ENCODE results near the gene NCAM2. TPM values are rescaled to one million over a fixed set of nuclear protein-coding genes. Genes with fewer than 3 reads are reported as not detected.

Gene NCAM2
- total and polyA plus RNA-seq, 2 donors (not counting 1 experiment from before 2014, with no cell fraction given), result 0.13 TPM; not detected in 1

DNA sequence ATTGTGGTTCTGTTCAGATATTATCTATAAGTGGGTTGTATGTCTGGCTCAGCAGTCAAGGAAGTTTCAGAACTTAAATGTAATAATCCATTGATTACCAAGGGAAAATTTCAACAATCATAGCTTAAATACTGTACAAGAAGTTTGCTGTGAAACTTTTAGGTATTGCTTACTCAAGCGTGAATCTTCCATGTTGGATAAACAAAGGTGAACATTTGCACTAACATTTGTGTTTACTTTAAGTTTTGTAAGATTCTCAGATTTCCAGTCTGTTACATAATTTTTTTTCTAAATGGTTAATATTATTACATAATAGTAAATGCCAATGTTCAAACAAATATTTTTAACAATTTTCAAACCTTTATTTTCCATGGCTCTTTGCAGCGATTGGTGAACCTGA is 285.6 kb downstream of the NCAM2 start:
- Histone ChIP-seq H3K4me3 (ENCODE audit: control extremely low read depth in 1 of 5, extremely low read depth in 1 of 5, insufficient read depth in 1 of 5, low read depth in 2 of 5, low read length in 4 of 5) (no peak overlapping the region), H3K36me3 (replicated peaks in 1 of 2; ENCODE audit: control extremely low read depth in 1 of 2, control insufficient read depth in 1 of 2, extremely low read depth in 1 of 2, insufficient read depth in 2 of 2, low read length in 1 of 2) (no peaks in the 10 kb centered on the region), H3K9me3 (ENCODE audit: control extremely low read depth in 1 of 3, control insufficient read depth in 2 of 3, insufficient read depth in 1 of 3, low read length in 2 of 3) (no peaks in the 10 kb centered on the region), H3K4me2 (replicated peaks; ENCODE audit: low read depth, low read length, poor library complexity, severe bottlenecking) (no peak overlapping the region), H3K79me2 (ENCODE audit: control insufficient read depth, insufficient read depth, low read length) (no peaks in the 10 kb centered on the region), H3K4me1 (ENCODE audit: control insufficient read depth in 2 of 2, insufficient read depth in 2 of 2, low read length in 2 of 2) (no peaks in the 10 kb centered on the region), H3K27me3 (replicated peaks in 1 of 4; ENCODE audit: control extremely low read depth in 1 of 4, control insufficient read depth in 3 of 4, insufficient read depth in 4 of 4, low read length in 3 of 4) (no peaks in the 10 kb centered on the region), H2AFZ (ENCODE audit: insufficient read depth, low read depth, low read length, poor library complexity, severe bottlenecking) (no peak overlapping the region), H3K9ac (ENCODE audit: low read length) (no peak overlapping the region), H3K27ac (ENCODE audit: low read length in 2 of 2) (no peak overlapping the region), H4K20me1 (ENCODE audit: control insufficient read depth, insufficient read depth, low read length, poor library complexity, severe bottlenecking) (no peaks in the 10 kb centered on the region)
- H3K4me3 Mint-ChIP-seq, result no peak overlapping the region
- H3K27me3 Mint-ChIP-seq, result no peaks in the 10 kb centered on the region
- TF ChIP-seq EZH2 (IDR thresholded peaks at IDR 0.05; ENCODE audit: borderline replicate concordance, insufficient read depth, low read depth, low read length, poor library complexity, severe bottlenecking), result no peak
- TF ChIP-seq, protein P1, sequence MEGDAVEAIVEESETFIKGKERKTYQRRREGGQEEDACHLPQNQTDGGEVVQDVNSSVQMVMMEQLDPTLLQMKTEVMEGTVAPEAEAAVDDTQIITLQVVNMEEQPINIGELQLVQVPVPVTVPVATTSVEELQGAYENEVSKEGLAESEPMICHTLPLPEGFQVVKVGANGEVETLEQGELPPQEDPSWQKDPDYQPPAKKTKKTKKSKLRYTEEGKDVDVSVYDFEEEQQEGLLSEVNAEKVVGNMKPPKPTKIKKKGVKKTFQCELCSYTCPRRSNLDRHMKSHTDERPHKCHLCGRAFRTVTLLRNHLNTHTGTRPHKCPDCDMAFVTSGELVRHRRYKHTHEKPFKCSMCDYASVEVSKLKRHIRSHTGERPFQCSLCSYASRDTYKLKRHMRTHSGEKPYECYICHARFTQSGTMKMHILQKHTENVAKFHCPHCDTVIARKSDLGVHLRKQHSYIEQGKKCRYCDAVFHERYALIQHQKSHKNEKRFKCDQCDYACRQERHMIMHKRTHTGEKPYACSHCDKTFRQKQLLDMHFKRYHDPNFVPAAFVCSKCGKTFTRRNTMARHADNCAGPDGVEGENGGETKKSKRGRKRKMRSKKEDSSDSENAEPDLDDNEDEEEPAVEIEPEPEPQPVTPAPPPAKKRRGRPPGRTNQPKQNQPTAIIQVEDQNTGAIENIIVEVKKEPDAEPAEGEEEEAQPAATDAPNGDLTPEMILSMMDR (IDR thresholded peaks at IDR 0.05), result no peak
- H3K4me1 Mint-ChIP-seq, result no peaks in the 10 kb centered on the region
- CTCF ChIA-PET, result no interaction called here
- intact Hi-C loops (cut with micrococcal nuclease), result no loop called here
- POLR2A ChIA-PET, result no interaction called here
- no peaks in the 10 kb centered on the region for H3K9me3 Mint-ChIP-seq (ENCODE audit: insufficient read depth)
- DNase-seq (no peak), ATAC-seq (ENCODE audit: low read depth) (no peak)
- no peak overlapping the region for H3K27ac Mint-ChIP-seq
- WGBS (ENCODE audit: insufficient coverage), result no CpG with 5 or more reads among the region's 2 CpGs

DNA sequence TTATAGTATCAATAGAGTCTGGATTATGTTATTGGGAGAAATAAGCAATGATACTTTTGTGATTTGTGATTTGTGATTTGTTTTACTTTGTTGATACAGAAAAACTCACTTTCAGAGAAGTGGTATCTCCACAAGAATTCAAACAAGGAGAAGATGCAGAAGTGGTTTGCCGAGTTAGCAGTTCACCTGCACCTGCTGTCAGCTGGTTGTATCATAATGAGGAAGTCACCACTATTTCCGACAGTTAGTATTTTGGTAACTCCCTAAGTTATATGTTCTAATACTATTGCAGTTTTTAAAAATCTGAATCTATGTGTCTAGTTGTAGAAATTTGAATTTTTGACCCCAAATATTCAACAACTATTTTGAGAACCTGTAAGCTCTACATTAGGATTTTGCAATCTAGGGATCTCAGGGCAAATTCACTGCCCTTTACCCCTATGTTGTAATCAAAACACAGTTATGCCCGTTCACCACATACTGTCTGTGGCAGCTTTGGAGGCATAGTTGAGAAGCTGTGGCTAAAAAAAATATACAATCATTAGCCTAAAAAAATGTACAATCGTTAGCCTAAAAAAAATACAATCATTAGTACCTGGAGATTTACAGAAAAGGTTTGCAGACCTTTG is 288.1 kb downstream of the NCAM2 start:
- intact Hi-C loops (cut with micrococcal nuclease), result no loop called here
- H4K20me1 ChIP-seq (ENCODE audit: control insufficient read depth, insufficient read depth, low read length, poor library complexity, severe bottlenecking), result no peaks in the 10 kb centered on the region
- no CpG with 5 or more reads among the region's 4 CpGs for WGBS (ENCODE audit: insufficient coverage)
- H3K27me3 Mint-ChIP-seq, result no peaks in the 10 kb centered on the region
- H3K4me1 ChIP-seq (ENCODE audit: control insufficient read depth in 2 of 2, insufficient read depth in 2 of 2, low read length in 2 of 2), result no peaks in the 10 kb centered on the region
- no peaks in the 10 kb centered on the region for H3K27me3 ChIP-seq (replicated peaks in 1 of 4; ENCODE audit: control extremely low read depth in 1 of 4, control insufficient read depth in 3 of 4, insufficient read depth in 4 of 4, low read length in 3 of 4)
- POLR2A ChIA-PET, result no interaction called here
- ATAC-seq (ENCODE audit: low read depth), result no peak
- no peaks in the 10 kb centered on the region for H3K36me3 ChIP-seq (replicated peaks in 1 of 2; ENCODE audit: control extremely low read depth in 1 of 2, control insufficient read depth in 1 of 2, extremely low read depth in 1 of 2, insufficient read depth in 2 of 2, low read length in 1 of 2)
- no peak overlapping the region for H3K4me3 ChIP-seq (ENCODE audit: control extremely low read depth in 1 of 5, extremely low read depth in 1 of 5, insufficient read depth in 1 of 5, low read depth in 2 of 5, low read length in 4 of 5)
- no peak for TF ChIP-seq EZH2 (IDR thresholded peaks at IDR 0.05; ENCODE audit: borderline replicate concordance, insufficient read depth, low read depth, low read length, poor library complexity, severe bottlenecking)
- TF ChIP-seq, protein P1 (IDR thresholded peaks at IDR 0.05), result no peak
- no peak overlapping the region for H2AFZ ChIP-seq (ENCODE audit: insufficient read depth, low read depth, low read length, poor library complexity, severe bottlenecking)
- no peaks in the 10 kb centered on the region for H3K79me2 ChIP-seq (ENCODE audit: control insufficient read depth, insufficient read depth, low read length)
- H3K27ac ChIP-seq (ENCODE audit: low read length in 2 of 2), result no peak overlapping the region
- no peak overlapping the region for H3K27ac Mint-ChIP-seq
- no peak for DNase-seq
- H3K4me2 ChIP-seq (replicated peaks; ENCODE audit: low read depth, low read length, poor library complexity, severe bottlenecking), result no peak overlapping the region
- H3K4me1 Mint-ChIP-seq, result no peaks in the 10 kb centered on the region
- H3K9ac ChIP-seq (ENCODE audit: low read length), result no peak overlapping the region
- no peaks in the 10 kb centered on the region for H3K9me3 Mint-ChIP-seq (ENCODE audit: insufficient read depth)
- H3K9me3 ChIP-seq (ENCODE audit: control extremely low read depth in 1 of 3, control insufficient read depth in 2 of 3, insufficient read depth in 1 of 3, low read length in 2 of 3), result no peaks in the 10 kb centered on the region
- CTCF ChIA-PET, result no interaction called here
- H3K4me3 Mint-ChIP-seq, result no peak overlapping the region
